ENCODE data around the gene GTF3C4.

GTF3C4 gene

GRCh38 chr9:132632413-132633129 is 37.7 kb upstream of the GTF3C4 start:
- TF ChIP-seq EP300 (IDR thresholded peaks at IDR 0.05; ENCODE audit: borderline replicate concordance): no peak

- TF ChIP-seq REST (IDR thresholded peaks at IDR 0.05; ENCODE audit: low read depth): no peak
- TF ChIP-seq YY1 (IDR thresholded peaks at IDR 0.05; ENCODE audit: low read depth): no peak
- TF ChIP-seq MAX (IDR thresholded peaks at IDR 0.05): no peak
- TF ChIP-seq NFIC (IDR thresholded peaks at IDR 0.05): no peak
- TF ChIP-seq TCF12 (IDR thresholded peaks at IDR 0.05; ENCODE audit: low read depth): no peak
- TF ChIP-seq RAD21 (IDR thresholded peaks at IDR 0.05; ENCODE audit: low read depth): no peak
- TF ChIP-seq USF1 (IDR thresholded peaks at IDR 0.05): no peak
- TF ChIP-seq EGR1 (IDR thresholded peaks at IDR 0.05): no peak
- no peak for TF ChIP-seq CREB1 (IDR thresholded peaks at IDR 0.05; ENCODE audit: low read depth)
- TF ChIP-seq EP300 (IDR thresholded peaks at IDR 0.05; ENCODE audit: borderline replicate concordance): no peak
- no peak for TF ChIP-seq ZBTB7A (IDR thresholded peaks at IDR 0.05; ENCODE audit: low read depth)
- TF ChIP-seq CEBPB (IDR thresholded peaks at IDR 0.05): no peak
- TF ChIP-seq FOXM1 (IDR thresholded peaks at IDR 0.05; ENCODE audit: borderline replicate concordance, low read depth): no peak
- no peak for TF ChIP-seq TAF1 (IDR thresholded peaks at IDR 0.05; ENCODE audit: low read depth)
- TF ChIP-seq TEAD4 (IDR thresholded peaks at IDR 0.05): no peak
Measured at GRCh38 chr9:132634327-132634726, 35.9 kb upstream of the GTF3C4 start.

- TF ChIP-seq NFIC (IDR thresholded peaks at IDR 0.05) (no peak), CEBPB (IDR thresholded peaks at IDR 0.05) (no peak), RAD21 (IDR thresholded peaks at IDR 0.05; ENCODE audit: low read depth) (no peak), YY1 (IDR thresholded peaks at IDR 0.05; ENCODE audit: low read depth) (no peak), FOXM1 (IDR thresholded peaks at IDR 0.05; ENCODE audit: borderline replicate concordance, low read depth) (no peak), EGR1 (IDR thresholded peaks at IDR 0.05) (no peak), REST (IDR thresholded peaks at IDR 0.05; ENCODE audit: low read depth) (no peak), CREB1 (IDR thresholded peaks at IDR 0.05; ENCODE audit: low read depth) (no peak), TCF12 (IDR thresholded peaks at IDR 0.05; ENCODE audit: low read depth) (no peak), MAX (IDR thresholded peaks at IDR 0.05) (no peak), ZBTB7A (IDR thresholded peaks at IDR 0.05; ENCODE audit: low read depth) (no peak), TAF1 (IDR thresholded peaks at IDR 0.05; ENCODE audit: low read depth) (no peak), TEAD4 (IDR thresholded peaks at IDR 0.05) (no peak), USF1 (IDR thresholded peaks at IDR 0.05) (no peak), EP300 (IDR thresholded peaks at IDR 0.05; ENCODE audit: borderline replicate concordance) (no peak)
Measured at GRCh38 chr9:132637351-132637750, 32.9 kb upstream of the GTF3C4 start.

GRCh38 chr9:132637801-132638200 is 32.5 kb upstream of the GTF3C4 start:
- no peak for TF ChIP-seq FOXM1 (IDR thresholded peaks at IDR 0.05; ENCODE audit: borderline replicate concordance, low read depth)
- TF ChIP-seq CEBPB (IDR thresholded peaks at IDR 0.05): no peak
- no peak for TF ChIP-seq MAX (IDR thresholded peaks at IDR 0.05)
- TF ChIP-seq YY1 (IDR thresholded peaks at IDR 0.05; ENCODE audit: low read depth): no peak
- no peak for TF ChIP-seq CREB1 (IDR thresholded peaks at IDR 0.05; ENCODE audit: low read depth)
- no peak for TF ChIP-seq TEAD4 (IDR thresholded peaks at IDR 0.05)
- no peak for TF ChIP-seq TAF1 (IDR thresholded peaks at IDR 0.05; ENCODE audit: low read depth)
- TF ChIP-seq REST (IDR thresholded peaks at IDR 0.05; ENCODE audit: low read depth): no peak
- no peak for TF ChIP-seq TCF12 (IDR thresholded peaks at IDR 0.05; ENCODE audit: low read depth)
- no peak for TF ChIP-seq RAD21 (IDR thresholded peaks at IDR 0.05; ENCODE audit: low read depth)
- no peak for TF ChIP-seq NFIC (IDR thresholded peaks at IDR 0.05)
- no peak for TF ChIP-seq ZBTB7A (IDR thresholded peaks at IDR 0.05; ENCODE audit: low read depth)
- TF ChIP-seq EP300 (IDR thresholded peaks at IDR 0.05; ENCODE audit: borderline replicate concordance): no peak
- TF ChIP-seq USF1 (IDR thresholded peaks at IDR 0.05): no peak
- TF ChIP-seq EGR1 (IDR thresholded peaks at IDR 0.05): no peak

All from Ishikawa (cell line).